GM19467 (cell line): Measurements from ENCODE around the gene STX10.
"Not testable (repeated sequence)": the region's sequence is repeated elsewhere in the genome, so short reads cannot be mapped to it uniquely, and the experiment has no call there.

Source experiments
- ATAC-seq: cut with Tn5 transposase; IDR thresholded peaks from one replicate; pipeline ENCODE4 v1.9.1; 2021; ENCODE audit warnings: mild to moderate bottlenecking, moderate library complexity; ENCODE audit not compliant: unreplicated experiment

Gene STX10

GRCh38 chr19:13150187-13150930 lies at the start of gene STX10, which contains the start of gene IER2:
TSS of gene STX10 (minus strand) at chr19:13150375. CDS start at chr19:13150173, 202 bp downstream.
TSS of gene IER2 (plus strand) at chr19:13150411. CDS start at chr19:13153187, 2,776 bp downstream.
- peak; percentile 26 for ATAC-seq

GRCh38 chr19:13198634-13199033 lies 48.5 kb upstream of the STX10 start:
- no peak for ATAC-seq

- no peak for ATAC-seq
Observed at GRCh38 chr19:13195678-13196077, 45.5 kb upstream of the STX10 start.

GRCh38 chr19:13190781-13191540 lies 40.8 kb upstream of the STX10 start:
- no peak for ATAC-seq

- ATAC-seq = no peak
Observed at GRCh38 chr19:13189600-13189999, 39.4 kb upstream of the STX10 start.

GRCh38 chr19:13187419-13187818 lies 37.2 kb upstream of the STX10 start:
- ATAC-seq = no peak

- ATAC-seq = not testable (repeated sequence)
Observed at GRCh38 chr19:13186688-13187087, 36.5 kb upstream of the STX10 start.

GRCh38 chr19:13185763-13186657 lies 35.8 kb upstream of the STX10 start:
- ATAC-seq = not testable (repeated sequence)

GRCh38 chr19:13184926-13185325 lies 34.8 kb upstream of the STX10 start:
- ATAC-seq = not testable (repeated sequence)

- ATAC-seq = no peak
Observed at GRCh38 chr19:13181747-13182388, 31.7 kb upstream of the STX10 start.

GRCh38 chr19:13178291-13178690 lies 28.1 kb upstream of the STX10 start:
- not testable (repeated sequence) for ATAC-seq

- not testable (repeated sequence) for ATAC-seq
Observed at GRCh38 chr19:13177584-13177983, 27.4 kb upstream of the STX10 start.

- ATAC-seq = no peak
Observed at GRCh38 chr19:13176345-13176744, 26.2 kb upstream of the STX10 start.

GRCh38 chr19:13173139-13173737 lies 23.1 kb upstream of the STX10 start:
- ATAC-seq = no peak

- no peak for ATAC-seq
Observed at GRCh38 chr19:13172346-13173138, 22.4 kb upstream of the STX10 start.

- ATAC-seq = no peak
Observed at GRCh38 chr19:13171146-13171545, 21.0 kb upstream of the STX10 start.

- ATAC-seq = no peak
Observed at GRCh38 chr19:13169769-13170168, 19.6 kb upstream of the STX10 start.

- ATAC-seq = not testable (repeated sequence)
Observed at GRCh38 chr19:13166151-13166550, 16.0 kb upstream of the STX10 start.
